CD4-positive, CD25-positive, alpha-beta regulatory T cell (primary cell): ENCODE measurements around the gene RAD50. TPM values are rescaled to one million over a fixed set of nuclear protein-coding genes. Genes with fewer than 3 reads are reported as not detected.
"Not testable (repeated sequence)": the region's sequence is repeated elsewhere in the genome, so short reads cannot be mapped to it uniquely, and the experiment has no call there.

Experiments used
- ATAC-seq, 2 donors: fragments of 150-1000 bp; cut with Tn5 transposase; one replicate each; pipeline ENCODE4 v1.10.0; 2021; ENCODE audit warnings: low read depth in 2 of 2, moderate number of reproducible peaks in 2 of 2, moderate library complexity in 1 of 2
- DNase-seq, 3 donors: peaks; one replicate each; pipeline versions ENCODE4 v3.0.0 to v3.0.0-alpha.2; 2012 to 2022; ENCODE audit warnings: mixed read lengths in 1 of 3
- H3K27ac ChIP-seq: one replicate; pipeline ENCODE4 v1.7.0; 2013; ENCODE audit warnings: mild to moderate bottlenecking, low read length; ENCODE audit not compliant: insufficient read depth, poor library complexity, severe bottlenecking
- H3K27me3 ChIP-seq: one replicate; pipeline ENCODE4 v1.7.0; 2013; ENCODE audit warnings: low read length; ENCODE audit not compliant: control insufficient read depth, insufficient read depth
- H3K36me3 ChIP-seq: one replicate; pipeline ENCODE4 v1.7.0; 2013; ENCODE audit warnings: mild to moderate bottlenecking, low read length, moderate library complexity; ENCODE audit not compliant: control insufficient read depth, insufficient read depth
- H3K4me1 ChIP-seq: 2 replicates; pipeline ENCODE4 v1.7.0; 2013; ENCODE audit warnings: mild to moderate bottlenecking, low read length; ENCODE audit not compliant: insufficient read depth, control insufficient read depth, poor library complexity, severe bottlenecking
- H3K4me3 ChIP-seq: one replicate; pipeline ENCODE4 v1.7.0; 2013; ENCODE audit warnings: low read depth, mild to moderate bottlenecking, low read length, moderate library complexity
- H3K9me3 ChIP-seq, 2 experiments: 1 replicate in 1 of 2; 2 replicates in 1 of 2; pipeline ENCODE4 v1.7.0; 2013; ENCODE audit warnings: low read length in 2 of 2, mild to moderate bottlenecking in 1 of 2, moderate library complexity in 1 of 2; ENCODE audit not compliant: control insufficient read depth in 2 of 2
- H3K27ac Mint-ChIP-seq, 3 donors: one replicate each; pipeline ENCODE4 v1.8.0; 2020 to 2022; ENCODE audit warnings: mild to moderate bottlenecking in 3 of 3, mixed read lengths in 3 of 3, moderate library complexity in 2 of 3
- H3K27me3 Mint-ChIP-seq: one replicate; pipeline ENCODE4 v1.8.0; 2022; ENCODE audit warnings: mild to moderate bottlenecking, mixed read lengths
- H3K36me3 Mint-ChIP-seq: one replicate; pipeline ENCODE4 v1.8.0; 2020; ENCODE audit warnings: mixed read lengths
- H3K4me1 Mint-ChIP-seq, 4 donors: one replicate each; pipeline ENCODE4 v1.8.0; 2020 to 2022; ENCODE audit warnings: mixed read lengths in 4 of 4, mild to moderate bottlenecking in 1 of 4
- H3K4me3 Mint-ChIP-seq, 4 donors: one replicate each; pipeline ENCODE4 v1.8.0; 2020 to 2022; ENCODE audit warnings: mild to moderate bottlenecking in 4 of 4, mixed read lengths in 4 of 4, moderate library complexity in 3 of 4
- H3K9me3 Mint-ChIP-seq, 7 donors: one replicate each; pipeline ENCODE4 v1.8.0; 2020 to 2022; ENCODE audit warnings: mixed read lengths in 7 of 7, mild to moderate bottlenecking in 3 of 7, moderate library complexity in 2 of 7
- polyA plus RNA-seq, 4 donors: library from polyadenylated mRNA; unstranded; fragments of 300-500 nt; fragmentation: Illumina TruSeq; gene quantifications; one replicate each; pipeline ENCODE4 v1.2.3, GENCODE V29; 2021
- total RNA-seq: library from RNA; stranded (reverse); gene quantifications from one replicate; pipeline ENCODE4 v1.2.3, GENCODE V29; 2022

The RAD50 gene
- total and polyA plus RNA-seq, 5 donors from 2014 or later: 10.8 to 17.8 (median 13.0) TPM

DNA sequence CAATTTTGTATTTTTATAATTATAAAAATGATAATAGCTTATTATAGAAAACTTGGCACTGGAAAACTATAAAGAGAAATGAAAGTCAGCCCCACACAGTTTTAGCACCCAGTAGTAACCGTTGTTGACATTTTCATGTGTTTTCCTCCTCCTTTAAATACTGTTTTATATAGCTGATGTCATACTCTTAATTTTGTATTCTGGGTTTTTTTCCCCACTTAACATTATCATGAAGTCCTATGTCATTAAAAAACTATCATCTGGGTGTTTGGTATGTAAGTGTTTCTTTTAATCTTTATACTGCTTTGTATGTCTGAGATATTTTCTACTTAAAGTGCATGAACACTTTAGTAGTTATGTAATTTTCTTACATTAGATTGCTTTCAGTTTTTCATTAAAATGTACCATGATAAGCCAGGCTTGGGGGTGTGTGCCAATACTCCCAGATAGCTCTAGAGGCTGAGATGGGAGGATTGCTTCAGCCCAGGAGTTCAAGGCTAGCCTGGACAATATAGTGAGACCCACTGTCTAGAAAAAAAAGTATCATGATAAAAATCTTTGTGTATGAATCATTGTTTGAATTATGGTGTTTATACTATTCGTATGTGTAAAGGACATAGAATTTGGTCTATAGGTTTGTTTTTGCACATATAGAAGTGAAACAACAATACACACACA, 2.7 kb downstream of the RAD50 start:
- no peak for ATAC-seq
- H3K4me3 ChIP-seq: no peak overlapping the region
- no peaks in the 10 kb centered on the region for H3K36me3 Mint-ChIP-seq
- H3K27ac ChIP-seq: no peak overlapping the region
- peak overlapping the region in 1 of 4 donors; percentile 37 for H3K4me3 Mint-ChIP-seq
- H3K36me3 ChIP-seq: peaks cover 34% of the 10 kb centered on the region
- no peaks in the 10 kb centered on the region for H3K27me3 ChIP-seq
- peaks cover 18 to 43% (median 27%) of the 10 kb centered on the region in 4 donors for H3K4me1 Mint-ChIP-seq
- peaks cover 7 to 17% of the 10 kb centered on the region in 2 experiments for H3K9me3 ChIP-seq
- peaks cover 9% of the 10 kb centered on the region for H3K27me3 Mint-ChIP-seq
- H3K4me1 ChIP-seq: peaks cover 22% of the 10 kb centered on the region
- DNase-seq: no peak
- no peak overlapping the region for H3K27ac Mint-ChIP-seq
- peaks cover 0 to 3% (median 0%) of the 10 kb centered on the region in 7 donors for H3K9me3 Mint-ChIP-seq

DNA sequence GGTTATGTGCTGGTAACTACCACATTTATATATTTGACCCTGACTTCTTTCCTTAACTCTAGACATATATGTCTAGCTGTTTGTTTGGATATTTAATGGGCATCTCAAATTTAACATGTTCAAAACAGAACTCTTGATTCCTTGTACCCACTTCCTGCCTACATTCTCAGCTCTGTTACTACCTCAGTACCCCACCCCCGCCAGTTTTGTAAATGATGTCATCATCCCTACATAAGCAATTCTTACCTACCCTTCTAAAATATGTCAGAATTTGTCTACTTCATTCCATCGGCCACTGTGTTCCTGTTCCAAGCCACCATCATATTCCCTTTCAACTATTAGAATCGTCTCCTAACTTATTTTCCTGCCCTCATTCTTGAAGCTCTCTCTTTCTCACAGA, 4.8 kb downstream of the RAD50 start:
- Histone ChIP-seq H3K4me3 (no peak overlapping the region), H3K9me3 (peaks cover 10 to 20% of the 10 kb centered on the region in 2 experiments), H3K36me3 (peaks cover 49% of the 10 kb centered on the region), H3K4me1 (peaks cover 22% of the 10 kb centered on the region), H3K27me3 (no peaks in the 10 kb centered on the region), H3K27ac (no peak overlapping the region)
- H3K9me3 Mint-ChIP-seq: peaks cover 0 to 7% (median 5%) of the 10 kb centered on the region in 7 donors
- no peak overlapping the region for H3K27ac Mint-ChIP-seq
- DNase-seq (peak in 1 of 3 donors; percentile 67), ATAC-seq (no peak)
- H3K4me3 Mint-ChIP-seq: no peak overlapping the region
- H3K27me3 Mint-ChIP-seq: peaks cover 1% of the 10 kb centered on the region
- H3K4me1 Mint-ChIP-seq: peaks cover 15 to 36% (median 23%) of the 10 kb centered on the region in 4 donors
- peaks cover 4% of the 10 kb centered on the region for H3K36me3 Mint-ChIP-seq

DNA sequence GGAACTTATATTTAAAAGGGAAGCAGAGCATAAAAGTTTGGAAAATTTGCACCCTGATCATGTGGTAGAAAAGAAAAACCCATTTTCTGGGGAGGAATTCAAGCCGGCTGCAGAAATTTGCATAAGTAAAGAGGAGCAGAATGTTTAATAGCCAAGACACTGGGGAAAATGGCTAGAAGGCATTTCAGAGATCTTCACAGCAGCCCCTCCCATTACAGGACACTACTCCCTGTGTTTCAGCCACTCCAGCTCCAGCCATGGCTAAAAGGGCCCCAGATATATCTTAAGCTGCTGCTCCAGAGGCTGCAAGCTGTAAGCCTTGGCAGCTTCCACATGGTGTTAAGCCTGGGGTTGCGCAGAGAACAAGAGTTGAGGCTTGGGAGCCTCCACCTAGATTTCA, 7.8 kb downstream of the RAD50 start:
- H3K27ac Mint-ChIP-seq, H3K27me3 ChIP-seq, DNase-seq, H3K27me3 Mint-ChIP-seq, H3K9me3 Mint-ChIP-seq, H3K4me3 ChIP-seq, ATAC-seq, H3K4me3 Mint-ChIP-seq, H3K4me1 ChIP-seq, H3K27ac ChIP-seq: not testable (repeated sequence)
- H3K36me3 Mint-ChIP-seq: peaks cover 26% of the 10 kb centered on the region
- H3K9me3 ChIP-seq: peaks cover 10 to 20% of the 10 kb centered on the region in 2 experiments
- peaks cover 53% of the 10 kb centered on the region for H3K36me3 ChIP-seq
- peaks cover 2 to 23% (median 19%) of the 10 kb centered on the region in 4 donors for H3K4me1 Mint-ChIP-seq

DNA sequence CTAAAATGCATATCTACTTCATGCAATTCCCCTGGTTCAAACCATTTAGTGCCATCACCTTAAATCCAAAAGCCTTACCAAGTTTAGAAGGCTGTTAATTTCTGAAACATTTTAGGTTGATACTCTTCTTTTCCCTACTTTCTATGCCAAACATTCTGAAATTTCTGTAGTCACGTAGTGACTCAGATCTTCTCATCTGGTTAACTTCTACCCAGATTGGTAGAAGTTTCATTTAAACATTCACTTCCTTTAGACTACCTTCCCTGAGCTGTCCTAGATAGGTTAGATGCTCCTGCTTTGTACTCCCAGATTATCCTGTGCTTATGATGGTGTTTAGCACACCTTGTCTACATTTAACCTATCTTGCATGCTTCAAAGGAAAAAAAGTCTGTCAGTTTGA, 9.9 kb downstream of the RAD50 start:
- H3K36me3 ChIP-seq: peaks cover 47% of the 10 kb centered on the region
- Mint-ChIP-seq H3K27ac (no peak overlapping the region), H3K9me3 (peaks cover 0 to 7% (median 5%) of the 10 kb centered on the region in 7 donors), H3K4me1 (peaks cover 0 to 27% (median 22%) of the 10 kb centered on the region in 4 donors), H3K27me3 (no peaks in the 10 kb centered on the region), H3K4me3 (no peak overlapping the region), H3K36me3 (peaks cover 34% of the 10 kb centered on the region)
- no peak overlapping the region for H3K27ac ChIP-seq
- H3K4me3 ChIP-seq: no peak overlapping the region
- ATAC-seq (no peak), DNase-seq (no peak)
- H3K4me1 ChIP-seq: no peaks in the 10 kb centered on the region
- no peaks in the 10 kb centered on the region for H3K27me3 ChIP-seq
- peaks cover 10 to 20% of the 10 kb centered on the region in 2 experiments for H3K9me3 ChIP-seq

DNA sequence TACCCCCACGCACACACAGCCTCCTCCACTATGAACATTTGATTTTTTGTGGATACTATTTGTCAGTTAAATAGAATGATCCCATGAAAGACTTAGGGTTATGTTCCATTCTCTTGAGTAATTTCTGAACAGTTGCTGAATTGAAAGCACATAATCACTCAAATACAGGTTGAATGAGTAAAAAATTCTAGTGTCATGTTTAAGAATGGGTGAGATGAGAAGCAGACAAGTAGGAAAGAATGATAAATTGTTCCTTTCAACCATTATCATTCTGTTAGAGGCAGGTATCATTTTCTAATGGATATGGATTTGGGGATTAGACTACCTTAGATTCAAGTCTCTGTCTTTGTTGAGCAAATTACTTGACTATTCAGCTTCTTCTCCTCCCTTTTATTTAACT, 19.3 kb downstream of the RAD50 start:
- peaks cover 53% of the 10 kb centered on the region for H3K36me3 Mint-ChIP-seq
- no peak overlapping the region for H3K4me3 ChIP-seq
- no peaks in the 10 kb centered on the region for H3K9me3 Mint-ChIP-seq
- no peaks in the 10 kb centered on the region for H3K9me3 ChIP-seq
- H3K36me3 ChIP-seq: peaks cover 53% of the 10 kb centered on the region
- no peaks in the 10 kb centered on the region for H3K27me3 ChIP-seq
- no peaks in the 10 kb centered on the region for H3K27me3 Mint-ChIP-seq
- peak overlapping the region in 1 of 4 donors; percentile 36 for H3K4me3 Mint-ChIP-seq
- DNase-seq (no peak), ATAC-seq (no peak)
- no peak overlapping the region for H3K27ac ChIP-seq
- no peak overlapping the region for H3K27ac Mint-ChIP-seq
- H3K4me1 Mint-ChIP-seq: peaks cover 6 to 15% (median 13%) of the 10 kb centered on the region in 4 donors
- H3K4me1 ChIP-seq: no peaks in the 10 kb centered on the region

DNA sequence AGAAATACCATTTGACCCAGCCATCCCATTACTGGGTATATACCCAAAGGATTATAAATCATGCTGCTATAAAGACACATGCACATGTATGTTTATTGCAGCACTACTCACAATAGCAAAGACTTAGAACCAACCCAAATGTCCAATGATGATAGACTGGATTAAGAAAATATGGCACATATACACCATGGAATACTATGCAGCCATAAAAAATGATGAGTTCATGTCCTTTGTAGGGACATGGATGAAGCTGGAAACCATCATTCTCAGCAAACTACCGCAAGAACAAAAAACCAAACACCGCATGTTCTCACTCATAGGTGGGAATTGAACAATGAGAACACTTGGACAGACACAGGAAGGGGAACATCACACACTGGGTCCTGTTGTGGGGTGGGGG, 27.8 kb downstream of the RAD50 start:
- H3K9me3 Mint-ChIP-seq, H3K9me3 ChIP-seq, DNase-seq, H3K4me3 ChIP-seq, H3K27me3 Mint-ChIP-seq, H3K27ac Mint-ChIP-seq, H3K27me3 ChIP-seq, H3K4me1 ChIP-seq, H3K27ac ChIP-seq, H3K4me3 Mint-ChIP-seq, ATAC-seq: not testable (repeated sequence)
- peaks cover 50% of the 10 kb centered on the region for H3K36me3 ChIP-seq
- Mint-ChIP-seq H3K36me3 (peaks cover 46% of the 10 kb centered on the region), H3K4me1 (peaks cover 3 to 13% (median 5%) of the 10 kb centered on the region in 4 donors)

DNA sequence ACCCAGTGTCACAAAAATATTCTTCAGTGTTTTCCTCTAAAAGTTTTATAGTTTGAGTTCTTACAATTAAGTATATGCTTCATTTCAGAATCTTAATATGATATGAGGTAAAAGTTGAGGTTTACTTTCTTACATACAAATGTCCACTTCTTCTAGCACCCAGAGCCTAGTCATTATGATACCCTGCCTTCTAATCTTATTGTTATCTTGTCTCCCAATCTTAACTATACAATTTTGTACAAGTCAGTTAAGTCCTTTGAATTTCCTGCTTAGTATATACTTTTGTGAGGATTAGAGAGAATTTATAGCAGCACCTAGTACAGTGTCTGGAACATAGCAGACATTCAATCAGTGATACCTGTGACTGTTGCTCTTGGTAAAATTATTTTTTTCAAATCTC, 29.3 kb downstream of the RAD50 start:
- H3K27me3 Mint-ChIP-seq: no peaks in the 10 kb centered on the region
- no peak for ATAC-seq

DNA sequence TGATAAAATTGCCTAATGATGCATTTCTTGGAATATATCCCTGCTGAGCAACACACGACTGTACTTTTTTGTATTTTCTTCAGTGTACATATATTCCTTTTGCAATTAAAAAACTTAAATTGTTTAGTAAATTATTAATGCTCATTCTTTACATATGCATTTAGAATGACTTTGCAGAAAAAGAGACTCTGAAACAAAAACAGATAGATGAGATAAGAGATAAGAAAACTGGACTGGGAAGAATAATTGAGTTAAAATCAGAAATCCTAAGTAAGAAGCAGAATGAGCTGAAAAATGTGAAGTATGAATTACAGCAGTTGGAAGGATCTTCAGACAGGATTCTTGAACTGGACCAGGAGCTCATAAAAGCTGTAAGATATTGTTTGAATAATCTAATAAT, 32.7 kb downstream of the RAD50 start:
- peaks cover 55% of the 10 kb centered on the region for H3K36me3 ChIP-seq
- no peak overlapping the region for H3K27ac ChIP-seq
- Mint-ChIP-seq H3K36me3 (peaks cover 50% of the 10 kb centered on the region), H3K4me1 (peaks cover 0 to 8% (median 2%) of the 10 kb centered on the region in 4 donors), H3K27ac (no peak overlapping the region), H3K4me3 (no peak overlapping the region), H3K27me3 (no peaks in the 10 kb centered on the region), H3K9me3 (no peaks in the 10 kb centered on the region)
- H3K9me3 ChIP-seq: no peaks in the 10 kb centered on the region
- H3K4me1 ChIP-seq: no peaks in the 10 kb centered on the region
- ATAC-seq (no peak), DNase-seq (no peak)
- no peak overlapping the region for H3K4me3 ChIP-seq
- no peaks in the 10 kb centered on the region for H3K27me3 ChIP-seq

More for the DNA sequence above, 29.3 kb downstream of the RAD50 start:
- Histone ChIP-seq H3K4me3 (no peak overlapping the region), H3K36me3 (peaks cover 57% of the 10 kb centered on the region), H3K9me3 (no peaks in the 10 kb centered on the region), H3K4me1 (no peaks in the 10 kb centered on the region), H3K27ac (no peak overlapping the region), H3K27me3 (no peaks in the 10 kb centered on the region)
- no peak overlapping the region for H3K27ac Mint-ChIP-seq
- peaks cover 0 to 2% (median 0%) of the 10 kb centered on the region in 7 donors for H3K9me3 Mint-ChIP-seq
- H3K4me1 Mint-ChIP-seq: peaks cover 3 to 14% (median 7%) of the 10 kb centered on the region in 4 donors
- no peak for DNase-seq
- H3K36me3 Mint-ChIP-seq: peaks cover 56% of the 10 kb centered on the region
- H3K4me3 Mint-ChIP-seq: no peak overlapping the region
